Dermis microvascular lymphatic vessel endothelial cell (primary cell): Measurements from ENCODE around the gene FBXL2. TPM values are rescaled to one million over a fixed set of nuclear protein-coding genes. Genes with fewer than 3 reads are reported as not detected.
"Not testable (repeated sequence)": the region's sequence is repeated elsewhere in the genome, so short reads cannot be mapped to it uniquely, and the experiment has no call there.

ENCODE experiments used
- DNase-seq, 2 donors: peaks; one replicate each; pipeline versions ENCODE4 v3.0.0 to v3.0.0-alpha.2; 2010; ENCODE audit warnings: low read depth in 2 of 2
- total RNA-seq: library from RNA; depleted of rRNA; stranded (reverse); fragments of >200 nt; gene quantifications from 2 replicates; pipeline ENCODE4 v1.2.1, GENCODE V29; 2014

The FBXL2 gene
- total RNA-seq, 1 donor from 2014 or later: 9.8 TPM

GRCh38 chr3:33428734-33429133, 151.5 kb downstream of the FBXL2 start:
- DNase-seq: no peak

- not testable (repeated sequence) for DNase-seq
Measured at GRCh38 chr3:33429306-33429705, 152.1 kb downstream of the FBXL2 start.

- DNase-seq: no peak
Measured at GRCh38 chr3:33430061-33430460, 152.8 kb downstream of the FBXL2 start.

GRCh38 chr3:33430571-33430970, 153.3 kb downstream of the FBXL2 start:
- no peak for DNase-seq

GRCh38 chr3:33433843-33434242, 156.6 kb downstream of the FBXL2 start:
- DNase-seq: no peak

Other genes with a start within 250 kb of the FBXL2 start
- 39.5 and 50.8 TPM in 2 replicates for gene GLB1, start 180.3 kb upstream of the FBXL2 start, total RNA-seq
- 5.5 and 7.6 TPM in 2 replicates for gene TMPPE, start 180.3 kb upstream of the FBXL2 start, total RNA-seq
- 98.1 and 140 TPM in 2 replicates for gene CRTAP, start 163.4 kb upstream of the FBXL2 start, total RNA-seq
- 0.63 and 1.7 TPM in 2 replicates for gene SUSD5, start 58.6 kb upstream of the FBXL2 start, total RNA-seq
- gene UBP1, start 163.0 kb downstream of the FBXL2 start, total RNA-seq: 36.2 and 39.2 TPM in 2 replicates